ENCODE measurements around the gene NDUFS6.

DNA sequence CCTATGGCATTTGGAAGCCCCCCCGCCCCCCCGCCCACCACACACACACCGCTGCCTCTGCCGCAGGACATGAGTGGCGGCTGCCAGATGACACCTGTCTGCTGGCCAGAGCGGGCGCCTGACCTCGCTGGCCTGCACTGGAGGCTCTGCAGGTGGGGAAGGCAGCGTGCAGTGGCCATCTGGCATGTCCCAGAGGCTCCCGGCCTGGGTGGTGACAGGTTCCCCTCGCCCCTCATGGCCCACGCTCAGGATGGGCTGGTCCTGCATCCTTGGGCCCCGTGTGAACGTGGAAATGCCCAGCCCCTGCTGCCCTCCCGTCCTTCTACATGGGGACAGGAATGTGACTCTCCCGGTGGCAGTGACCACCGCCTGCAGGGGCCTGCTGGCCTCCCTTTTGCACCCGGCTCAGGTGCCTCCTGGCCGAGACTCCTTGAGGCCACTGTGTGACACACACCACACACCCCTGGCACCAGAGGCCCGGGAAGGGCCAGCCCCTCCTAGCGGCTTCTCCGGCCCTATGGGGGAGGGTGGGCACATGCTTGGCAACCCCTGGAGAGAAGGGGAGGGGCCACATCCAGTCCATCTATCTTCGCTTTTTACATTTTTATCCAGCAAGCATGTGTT is 51.2 kb downstream of the NDUFS6 start:
- TF ChIP-seq GABPA (IDR thresholded peaks at IDR 0.05; ENCODE audit: borderline replicate concordance, insufficient read depth, low read length), result no peak
- TF ChIP-seq YY1 (IDR thresholded peaks at IDR 0.05; ENCODE audit: low read depth, low read length), result no peak
- TF ChIP-seq, protein P1, sequence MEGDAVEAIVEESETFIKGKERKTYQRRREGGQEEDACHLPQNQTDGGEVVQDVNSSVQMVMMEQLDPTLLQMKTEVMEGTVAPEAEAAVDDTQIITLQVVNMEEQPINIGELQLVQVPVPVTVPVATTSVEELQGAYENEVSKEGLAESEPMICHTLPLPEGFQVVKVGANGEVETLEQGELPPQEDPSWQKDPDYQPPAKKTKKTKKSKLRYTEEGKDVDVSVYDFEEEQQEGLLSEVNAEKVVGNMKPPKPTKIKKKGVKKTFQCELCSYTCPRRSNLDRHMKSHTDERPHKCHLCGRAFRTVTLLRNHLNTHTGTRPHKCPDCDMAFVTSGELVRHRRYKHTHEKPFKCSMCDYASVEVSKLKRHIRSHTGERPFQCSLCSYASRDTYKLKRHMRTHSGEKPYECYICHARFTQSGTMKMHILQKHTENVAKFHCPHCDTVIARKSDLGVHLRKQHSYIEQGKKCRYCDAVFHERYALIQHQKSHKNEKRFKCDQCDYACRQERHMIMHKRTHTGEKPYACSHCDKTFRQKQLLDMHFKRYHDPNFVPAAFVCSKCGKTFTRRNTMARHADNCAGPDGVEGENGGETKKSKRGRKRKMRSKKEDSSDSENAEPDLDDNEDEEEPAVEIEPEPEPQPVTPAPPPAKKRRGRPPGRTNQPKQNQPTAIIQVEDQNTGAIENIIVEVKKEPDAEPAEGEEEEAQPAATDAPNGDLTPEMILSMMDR (IDR thresholded peaks at IDR 0.05; ENCODE audit: control extremely low read depth in 1 of 3, insufficient read depth in 1 of 3, low read depth in 1 of 3, low read length in 3 of 3), result no peak
- no peak for TF ChIP-seq CEBPB (IDR thresholded peaks at IDR 0.05; ENCODE audit: low read depth, low read length)
- no peak for TF ChIP-seq POU5F1 (IDR thresholded peaks at IDR 0.05; ENCODE audit: low read depth, low read length)
- TF ChIP-seq TEAD4 (IDR thresholded peaks at IDR 0.05; ENCODE audit: low read depth, low read length), result no peak
- no peak for TF ChIP-seq KDM1A (IDR thresholded peaks at IDR 0.05; ENCODE audit: borderline replicate concordance, low read length)
- TF ChIP-seq, protein P2, sequence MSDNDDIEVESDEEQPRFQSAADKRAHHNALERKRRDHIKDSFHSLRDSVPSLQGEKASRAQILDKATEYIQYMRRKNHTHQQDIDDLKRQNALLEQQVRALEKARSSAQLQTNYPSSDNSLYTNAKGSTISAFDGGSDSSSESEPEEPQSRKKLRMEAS (IDR thresholded peaks at IDR 0.05), result no peak
- TF ChIP-seq HDAC6 (IDR thresholded peaks at IDR 0.05; ENCODE audit: low read depth, low read length), result no peak
- TF ChIP-seq EZH2 (IDR thresholded peaks at IDR 0.05; ENCODE audit: low read depth, low read length, severe bottlenecking), result no peak
- TF ChIP-seq, protein P3, sequence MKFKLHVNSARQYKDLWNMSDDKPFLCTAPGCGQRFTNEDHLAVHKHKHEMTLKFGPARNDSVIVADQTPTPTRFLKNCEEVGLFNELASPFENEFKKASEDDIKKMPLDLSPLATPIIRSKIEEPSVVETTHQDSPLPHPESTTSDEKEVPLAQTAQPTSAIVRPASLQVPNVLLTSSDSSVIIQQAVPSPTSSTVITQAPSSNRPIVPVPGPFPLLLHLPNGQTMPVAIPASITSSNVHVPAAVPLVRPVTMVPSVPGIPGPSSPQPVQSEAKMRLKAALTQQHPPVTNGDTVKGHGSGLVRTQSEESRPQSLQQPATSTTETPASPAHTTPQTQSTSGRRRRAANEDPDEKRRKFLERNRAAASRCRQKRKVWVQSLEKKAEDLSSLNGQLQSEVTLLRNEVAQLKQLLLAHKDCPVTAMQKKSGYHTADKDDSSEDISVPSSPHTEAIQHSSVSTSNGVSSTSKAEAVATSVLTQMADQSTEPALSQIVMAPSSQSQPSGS (IDR thresholded peaks at IDR 0.05; ENCODE audit: low read length), result no peak
- no peak for TF ChIP-seq TAF1 (IDR thresholded peaks at IDR 0.05; ENCODE audit: low read depth, low read length)
